Fibroblast of the aortic adventitia (primary cell): ENCODE results near the gene MBD6. TPM values are rescaled to one million over a fixed set of nuclear protein-coding genes. Genes with fewer than 3 reads are reported as not detected.

Experiments used
- DNase-seq: peaks from one replicate; pipeline ENCODE4 v3.0.0-alpha.2; 2010; ENCODE audit warnings: low read depth
- H3K4me3 ChIP-seq: 2 replicates; pipeline ENCODE4 v1.5.1; 2011; ENCODE audit warnings: low read depth, mild to moderate bottlenecking, control low read depth, low read length, moderate library complexity
- CTCF ChIP-seq: IDR thresholded peaks from 2 replicates; pipeline ENCODE4 v1.5.1; 2011; ENCODE audit warnings: mild to moderate bottlenecking, low read length, control low read depth, inconsistent platforms; ENCODE audit not compliant: insufficient read depth
- total RNA-seq: library from RNA; depleted of rRNA; stranded (reverse); fragments of >200 nt; gene quantifications from 2 replicates; pipeline ENCODE4 v1.2.3, GENCODE V29; 2012; ENCODE audit warnings: low replicate concordance

MBD6 gene
- total RNA-seq, 1 donor, result 4.2 TPM

GRCh38 chr12:57528831-57529555 is 6.4 kb downstream of the MBD6 start:
- DNase-seq, result no peak
- H3K4me3 ChIP-seq, result no peak overlapping the region
- no peak for TF ChIP-seq CTCF

GRCh38 chr12:57529831-57530230 is 7.2 kb downstream of the MBD6 start:
- DNase-seq, result no peak
- TF ChIP-seq CTCF, result no peak
- no peak overlapping the region for H3K4me3 ChIP-seq

- DNase-seq, result no peak
- TF ChIP-seq CTCF, result no peak
- no peak overlapping the region for H3K4me3 ChIP-seq
These were observed 7.9 kb downstream of the MBD6 start for GRCh38 chr12:57530396-57531142.

- H3K4me3 ChIP-seq, result no peak overlapping the region
- no peak for DNase-seq
- TF ChIP-seq CTCF, result no peak
These were observed 9.2 kb downstream of the MBD6 start for GRCh38 chr12:57531836-57532235.

GRCh38 chr12:57533108-57533507 is 10.5 kb downstream of the MBD6 start:
- no peak for TF ChIP-seq CTCF
- H3K4me3 ChIP-seq, result no peak overlapping the region
- DNase-seq, result no peak

GRCh38 chr12:57534250-57534649 is 11.6 kb downstream of the MBD6 start:
- no peak for DNase-seq
- H3K4me3 ChIP-seq, result no peak overlapping the region
- no peak for TF ChIP-seq CTCF
